22Rv1 (cell line): ENCODE measurements around the gene GOT1.

ENCODE experiments used
- ZFX ChIP-seq: fragments of 450-650 bp; IDR thresholded peaks from 2 replicates; pipeline ENCODE4 v1.6.1; 2017; ENCODE audit warnings: antibody characterized with exemption, borderline replicate concordance
- TF ChIP-seq, protein P1 (sequence below): fragments of 450-650 bp; IDR thresholded peaks from 2 replicates; pipeline ENCODE4 v1.5.1; 2017; ENCODE audit warnings: mild to moderate bottlenecking

DNA sequence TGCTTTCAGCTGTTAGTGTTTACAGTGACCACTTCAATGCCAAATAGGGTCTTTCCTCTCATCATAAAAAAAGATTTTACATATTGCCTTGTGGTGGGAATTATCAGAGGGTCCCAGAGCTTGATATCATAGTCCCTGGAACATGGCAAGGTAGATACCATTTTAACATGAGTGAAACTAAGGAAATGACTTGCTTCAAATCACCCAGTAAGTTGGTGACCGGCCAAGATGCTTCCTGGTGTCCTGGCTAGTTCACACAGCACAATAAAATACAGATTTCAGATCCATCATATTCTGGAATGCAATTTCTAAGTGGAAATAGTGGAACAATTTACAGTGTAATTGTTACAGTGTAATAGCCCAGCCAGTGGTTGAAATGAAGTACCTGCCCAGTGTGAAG is 64.7 kb downstream of the GOT1 start:
- TF ChIP-seq, protein P1, sequence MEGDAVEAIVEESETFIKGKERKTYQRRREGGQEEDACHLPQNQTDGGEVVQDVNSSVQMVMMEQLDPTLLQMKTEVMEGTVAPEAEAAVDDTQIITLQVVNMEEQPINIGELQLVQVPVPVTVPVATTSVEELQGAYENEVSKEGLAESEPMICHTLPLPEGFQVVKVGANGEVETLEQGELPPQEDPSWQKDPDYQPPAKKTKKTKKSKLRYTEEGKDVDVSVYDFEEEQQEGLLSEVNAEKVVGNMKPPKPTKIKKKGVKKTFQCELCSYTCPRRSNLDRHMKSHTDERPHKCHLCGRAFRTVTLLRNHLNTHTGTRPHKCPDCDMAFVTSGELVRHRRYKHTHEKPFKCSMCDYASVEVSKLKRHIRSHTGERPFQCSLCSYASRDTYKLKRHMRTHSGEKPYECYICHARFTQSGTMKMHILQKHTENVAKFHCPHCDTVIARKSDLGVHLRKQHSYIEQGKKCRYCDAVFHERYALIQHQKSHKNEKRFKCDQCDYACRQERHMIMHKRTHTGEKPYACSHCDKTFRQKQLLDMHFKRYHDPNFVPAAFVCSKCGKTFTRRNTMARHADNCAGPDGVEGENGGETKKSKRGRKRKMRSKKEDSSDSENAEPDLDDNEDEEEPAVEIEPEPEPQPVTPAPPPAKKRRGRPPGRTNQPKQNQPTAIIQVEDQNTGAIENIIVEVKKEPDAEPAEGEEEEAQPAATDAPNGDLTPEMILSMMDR: no peak
- no peak for TF ChIP-seq ZFX
